Testis (tissue), 2 donors: ENCODE results near the gene CDC42BPB.

Experiments used
- POLR2A ChIP-seq: fragments of 450-650 bp; IDR thresholded peaks from one replicate; pipeline ENCODE4 v1.6.1; 2017; ENCODE audit warnings: antibody characterized with exemption, mild to moderate bottlenecking, moderate library complexity
- TF ChIP-seq, protein P1 (sequence below), 3 experiments: fragments of 450-650 bp in 2 of 3; fragments of 200-600 bp in 1 of 3; sonication (generic) in 1 of 3; IDR thresholded peaks; one replicate each; pipeline ENCODE4 v1.5.1; 2016 to 2019; ENCODE audit warnings: antibody characterized with exemption in 3 of 3, mild to moderate bottlenecking in 2 of 3, moderate library complexity in 1 of 3

DNA sequence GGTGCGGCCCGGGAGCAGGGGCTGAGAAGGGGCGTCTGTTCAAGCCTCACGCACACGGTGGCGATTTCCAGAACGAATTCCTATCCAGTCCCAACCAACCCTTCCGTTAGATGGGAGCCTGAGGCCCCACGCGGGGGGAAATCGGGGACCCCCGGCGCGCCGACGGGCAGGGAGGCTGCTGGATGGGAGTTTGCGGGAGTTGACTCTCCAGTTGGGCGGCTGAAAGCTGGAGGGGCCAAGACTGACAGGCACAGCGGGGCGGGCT is 47.0 kb upstream of the CDC42BPB start:
- TF ChIP-seq, protein P1, sequence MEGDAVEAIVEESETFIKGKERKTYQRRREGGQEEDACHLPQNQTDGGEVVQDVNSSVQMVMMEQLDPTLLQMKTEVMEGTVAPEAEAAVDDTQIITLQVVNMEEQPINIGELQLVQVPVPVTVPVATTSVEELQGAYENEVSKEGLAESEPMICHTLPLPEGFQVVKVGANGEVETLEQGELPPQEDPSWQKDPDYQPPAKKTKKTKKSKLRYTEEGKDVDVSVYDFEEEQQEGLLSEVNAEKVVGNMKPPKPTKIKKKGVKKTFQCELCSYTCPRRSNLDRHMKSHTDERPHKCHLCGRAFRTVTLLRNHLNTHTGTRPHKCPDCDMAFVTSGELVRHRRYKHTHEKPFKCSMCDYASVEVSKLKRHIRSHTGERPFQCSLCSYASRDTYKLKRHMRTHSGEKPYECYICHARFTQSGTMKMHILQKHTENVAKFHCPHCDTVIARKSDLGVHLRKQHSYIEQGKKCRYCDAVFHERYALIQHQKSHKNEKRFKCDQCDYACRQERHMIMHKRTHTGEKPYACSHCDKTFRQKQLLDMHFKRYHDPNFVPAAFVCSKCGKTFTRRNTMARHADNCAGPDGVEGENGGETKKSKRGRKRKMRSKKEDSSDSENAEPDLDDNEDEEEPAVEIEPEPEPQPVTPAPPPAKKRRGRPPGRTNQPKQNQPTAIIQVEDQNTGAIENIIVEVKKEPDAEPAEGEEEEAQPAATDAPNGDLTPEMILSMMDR (IDR thresholded peaks at IDR 0.05) = no peak
- no peak for TF ChIP-seq POLR2A
